NCI-H345 treated with DMSO at 0.1 percent for 48 hours (cell line): Measurements from ENCODE around the gene BST1.

Experiments
- DNase-seq: peaks from one replicate; lab custom pipeline; 2025; ENCODE audit not compliant: unreplicated experiment; lab: John Stamatoyannopoulos, UW

Gene BST1

DNA sequence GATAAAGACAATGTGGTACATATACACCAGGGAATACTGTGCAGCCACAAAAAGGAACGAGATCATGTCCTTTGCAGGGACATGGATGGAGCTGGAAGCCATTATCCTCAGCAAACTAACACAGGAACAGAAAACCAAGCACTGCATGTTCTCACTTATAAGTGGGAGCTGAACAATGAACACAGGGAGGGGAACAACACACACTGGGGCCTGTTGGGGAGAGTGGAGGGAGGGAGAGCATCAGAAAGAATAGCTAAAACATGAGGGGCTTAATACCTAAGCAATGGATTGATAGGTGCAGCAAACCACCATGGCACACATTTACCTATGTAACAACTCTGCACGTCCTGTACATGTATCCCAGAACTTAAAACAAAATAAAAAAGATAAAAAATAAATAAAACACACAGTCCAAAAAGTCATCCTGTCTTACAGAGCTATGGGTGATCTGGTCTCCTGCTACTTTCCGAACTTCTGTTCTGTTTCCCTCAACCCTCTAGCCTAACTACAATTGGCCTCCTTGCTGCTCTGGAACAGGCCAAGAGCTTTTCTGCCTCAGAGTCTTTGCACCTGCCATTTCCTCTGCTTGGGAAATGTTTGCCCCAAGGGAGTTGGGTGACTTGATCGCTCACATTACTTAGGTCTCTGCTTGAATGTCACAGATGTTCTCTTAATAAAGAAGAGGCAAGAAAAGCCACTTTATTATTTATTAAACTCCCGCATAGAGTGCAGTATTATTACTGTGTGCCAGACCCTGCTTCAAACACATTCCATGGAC lies 74.2 kb downstream of the BST1 start:
- DNase-seq: no peak

- no peak for DNase-seq
Observed at GRCh38 chr4:15777697-15778288, 74.9 kb downstream of the BST1 start.

- no peak for DNase-seq
Observed at GRCh38 chr4:15778289-15779241, 75.7 kb downstream of the BST1 start, which contains the start of gene CD38. TSS of gene CD38 (plus strand) at chr4:15778328. CDS start at chr4:15778415, 87 bp downstream.

- no peak for DNase-seq
Observed at GRCh38 chr4:15779306-15779705, 76.4 kb downstream of the BST1 start.

DNA sequence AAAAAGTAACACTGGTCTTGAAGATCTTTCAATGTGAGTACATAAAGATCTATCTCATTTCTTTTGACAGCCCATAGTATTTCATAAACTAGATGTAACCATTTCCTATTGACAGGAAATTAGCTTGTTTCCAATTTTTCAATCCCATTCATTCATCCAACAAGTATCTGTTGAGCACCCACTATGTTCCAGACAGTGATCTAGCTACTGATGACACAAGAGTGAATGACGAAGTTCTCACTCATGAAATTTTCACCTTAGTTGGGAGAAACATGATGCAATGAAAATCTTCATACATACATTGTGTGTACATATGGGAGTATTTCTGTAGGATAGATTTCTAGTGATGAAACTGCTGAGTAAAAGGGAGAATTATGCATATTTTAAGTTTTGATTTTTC lies 76.9 kb downstream of the BST1 start:
- no peak for DNase-seq

GRCh38 chr4:15781427-15782095 lies 78.7 kb downstream of the BST1 start:
- DNase-seq: no peak
